Measurements from ENCODE around the gene EFNA2. TPM values are rescaled to one million over a fixed set of nuclear protein-coding genes. Genes with fewer than 3 reads are reported as not detected.

Gene EFNA2
- polyA plus RNA-seq, 1 donor from 2014 or later: 10.3 TPM

DNA sequence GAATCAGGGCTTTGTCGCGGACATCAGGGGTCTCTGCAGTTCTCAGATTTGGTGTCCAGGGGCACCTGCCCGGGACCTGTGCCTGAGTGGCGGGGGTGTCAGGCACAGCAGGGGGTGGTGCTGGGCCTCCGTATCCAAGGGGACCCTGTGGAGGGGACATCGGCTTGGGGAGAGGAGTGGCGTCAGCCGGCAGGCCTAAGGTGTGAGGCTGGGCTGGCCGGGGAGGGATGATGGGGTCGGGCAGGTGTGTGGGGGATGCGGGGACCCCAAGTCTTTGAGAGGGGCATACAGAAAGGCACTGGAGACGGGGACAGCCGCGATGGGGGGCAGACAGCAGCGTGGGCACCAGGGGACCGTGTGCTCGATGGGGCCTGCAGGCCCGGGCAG lies 2.5 kb downstream of the EFNA2 start:
- Histone ChIP-seq H3K27me3 (ENCODE audit: insufficient read depth, low read depth, low read length) (no peaks in the 10 kb centered on the region), H4K20me1 (ENCODE audit: insufficient read depth) (no peaks in the 10 kb centered on the region), H2AFZ (ENCODE audit: low read depth, low read length) (no peak overlapping the region), H3K79me2 (replicated peaks; ENCODE audit: insufficient read depth, low read length) (peaks cover 31% of the 10 kb centered on the region), H3K36me3 (ENCODE audit: insufficient read depth, low read length) (no peaks in the 10 kb centered on the region), H3F3A (ENCODE audit: insufficient read depth, low read length, poor library complexity, severe bottlenecking) (no peaks in the 10 kb centered on the region), H3K9ac (ENCODE audit: low read length) (no peak overlapping the region), H3K9me2 (ENCODE audit: insufficient read depth, low read length) (no peaks in the 10 kb centered on the region), H3K4me2 (ENCODE audit: low read length) (no peak overlapping the region), H3K9me3 (ENCODE audit: low read length) (no peaks in the 10 kb centered on the region), H3K4me3 (ENCODE audit: low read length) (peak overlapping the region; percentile 92), H3K27ac (ENCODE audit: low read length) (no peak overlapping the region)
- TF ChIP-seq EP300 (conservative IDR thresholded peaks at IDR 0.05; ENCODE audit: poor library complexity, severe bottlenecking) (no peak), EZH2 (IDR thresholded peaks at IDR 0.05; ENCODE audit: borderline replicate concordance, insufficient read depth, low read length, poor library complexity, severe bottlenecking) (no peak), MXI1 (conservative IDR thresholded peaks at IDR 0.05; ENCODE audit: poor library complexity, severe bottlenecking) (no peak), SMC3 (conservative IDR thresholded peaks at IDR 0.05; ENCODE audit: poor library complexity) (no peak), POLR2AphosphoS5 (IDR thresholded peaks at IDR 0.05) (no peak), TAF1 (IDR thresholded peaks at IDR 0.05; ENCODE audit: low read depth) (no peak), RAD21 (conservative IDR thresholded peaks at IDR 0.05) (no peak)
- TF ChIP-seq, protein P1, sequence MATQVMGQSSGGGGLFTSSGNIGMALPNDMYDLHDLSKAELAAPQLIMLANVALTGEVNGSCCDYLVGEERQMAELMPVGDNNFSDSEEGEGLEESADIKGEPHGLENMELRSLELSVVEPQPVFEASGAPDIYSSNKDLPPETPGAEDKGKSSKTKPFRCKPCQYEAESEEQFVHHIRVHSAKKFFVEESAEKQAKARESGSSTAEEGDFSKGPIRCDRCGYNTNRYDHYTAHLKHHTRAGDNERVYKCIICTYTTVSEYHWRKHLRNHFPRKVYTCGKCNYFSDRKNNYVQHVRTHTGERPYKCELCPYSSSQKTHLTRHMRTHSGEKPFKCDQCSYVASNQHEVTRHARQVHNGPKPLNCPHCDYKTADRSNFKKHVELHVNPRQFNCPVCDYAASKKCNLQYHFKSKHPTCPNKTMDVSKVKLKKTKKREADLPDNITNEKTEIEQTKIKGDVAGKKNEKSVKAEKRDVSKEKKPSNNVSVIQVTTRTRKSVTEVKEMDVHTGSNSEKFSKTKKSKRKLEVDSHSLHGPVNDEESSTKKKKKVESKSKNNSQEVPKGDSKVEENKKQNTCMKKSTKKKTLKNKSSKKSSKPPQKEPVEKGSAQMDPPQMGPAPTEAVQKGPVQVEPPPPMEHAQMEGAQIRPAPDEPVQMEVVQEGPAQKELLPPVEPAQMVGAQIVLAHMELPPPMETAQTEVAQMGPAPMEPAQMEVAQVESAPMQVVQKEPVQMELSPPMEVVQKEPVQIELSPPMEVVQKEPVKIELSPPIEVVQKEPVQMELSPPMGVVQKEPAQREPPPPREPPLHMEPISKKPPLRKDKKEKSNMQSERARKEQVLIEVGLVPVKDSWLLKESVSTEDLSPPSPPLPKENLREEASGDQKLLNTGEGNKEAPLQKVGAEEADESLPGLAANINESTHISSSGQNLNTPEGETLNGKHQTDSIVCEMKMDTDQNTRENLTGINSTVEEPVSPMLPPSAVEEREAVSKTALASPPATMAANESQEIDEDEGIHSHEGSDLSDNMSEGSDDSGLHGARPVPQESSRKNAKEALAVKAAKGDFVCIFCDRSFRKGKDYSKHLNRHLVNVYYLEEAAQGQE (IDR thresholded peaks at IDR 0.05; ENCODE audit: borderline replicate concordance): no peak
- TF ChIP-seq, protein P2, sequence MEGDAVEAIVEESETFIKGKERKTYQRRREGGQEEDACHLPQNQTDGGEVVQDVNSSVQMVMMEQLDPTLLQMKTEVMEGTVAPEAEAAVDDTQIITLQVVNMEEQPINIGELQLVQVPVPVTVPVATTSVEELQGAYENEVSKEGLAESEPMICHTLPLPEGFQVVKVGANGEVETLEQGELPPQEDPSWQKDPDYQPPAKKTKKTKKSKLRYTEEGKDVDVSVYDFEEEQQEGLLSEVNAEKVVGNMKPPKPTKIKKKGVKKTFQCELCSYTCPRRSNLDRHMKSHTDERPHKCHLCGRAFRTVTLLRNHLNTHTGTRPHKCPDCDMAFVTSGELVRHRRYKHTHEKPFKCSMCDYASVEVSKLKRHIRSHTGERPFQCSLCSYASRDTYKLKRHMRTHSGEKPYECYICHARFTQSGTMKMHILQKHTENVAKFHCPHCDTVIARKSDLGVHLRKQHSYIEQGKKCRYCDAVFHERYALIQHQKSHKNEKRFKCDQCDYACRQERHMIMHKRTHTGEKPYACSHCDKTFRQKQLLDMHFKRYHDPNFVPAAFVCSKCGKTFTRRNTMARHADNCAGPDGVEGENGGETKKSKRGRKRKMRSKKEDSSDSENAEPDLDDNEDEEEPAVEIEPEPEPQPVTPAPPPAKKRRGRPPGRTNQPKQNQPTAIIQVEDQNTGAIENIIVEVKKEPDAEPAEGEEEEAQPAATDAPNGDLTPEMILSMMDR (IDR thresholded peaks at IDR 0.05; ENCODE audit: poor library complexity, severe bottlenecking): no peak

DNA sequence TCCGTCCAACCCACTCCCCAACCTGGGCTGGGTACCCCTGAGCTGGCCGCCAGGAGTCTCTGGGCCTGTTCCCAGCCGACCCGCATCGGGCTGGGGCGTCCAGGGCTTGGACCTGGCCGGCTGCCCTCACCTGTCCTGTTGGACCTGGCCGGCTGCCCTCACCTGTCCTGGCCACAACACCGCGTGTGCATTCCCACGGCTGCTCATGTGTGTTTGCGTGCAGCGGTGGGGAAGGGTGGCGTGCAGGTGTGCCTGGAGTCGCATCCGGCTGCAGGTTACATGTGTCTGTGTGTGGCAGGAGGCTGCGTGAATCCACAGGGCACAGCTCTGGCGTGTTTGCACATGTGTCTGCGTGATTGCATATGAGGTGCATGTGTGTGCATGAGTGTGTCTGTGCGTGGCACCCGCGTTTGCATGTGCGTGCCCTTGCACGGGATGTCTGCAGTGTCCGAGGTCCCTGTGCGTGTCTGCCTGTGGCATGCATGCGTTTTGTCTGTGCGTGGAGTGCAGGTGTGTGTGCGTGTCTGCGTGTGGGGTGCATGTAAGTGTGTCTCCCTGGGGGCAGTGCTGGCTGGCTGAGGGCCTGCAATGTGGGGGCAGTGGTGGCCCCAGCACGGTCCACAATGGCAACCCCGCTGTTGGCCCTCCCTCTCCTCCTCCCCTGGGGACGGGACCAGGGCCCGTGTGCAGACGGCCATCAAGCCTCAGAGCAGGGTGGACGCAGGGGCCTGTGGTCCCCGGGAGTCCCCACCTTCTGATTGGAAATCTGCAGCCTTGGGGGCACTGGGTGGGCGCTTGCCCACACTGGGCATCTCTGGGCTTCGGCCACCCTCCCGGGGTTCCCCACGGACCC lies 3.4 kb downstream of the EFNA2 start:
- Histone ChIP-seq H4K20me1 (ENCODE audit: insufficient read depth) (no peaks in the 10 kb centered on the region), H3K27me3 (ENCODE audit: insufficient read depth, low read depth, low read length) (no peaks in the 10 kb centered on the region), H3K36me3 (ENCODE audit: insufficient read depth, low read length) (no peaks in the 10 kb centered on the region), H3K4me3 (ENCODE audit: low read length) (peak overlapping the region; percentile 92), H3F3A (ENCODE audit: insufficient read depth, low read length, poor library complexity, severe bottlenecking) (no peaks in the 10 kb centered on the region), H3K9ac (ENCODE audit: low read length) (no peak overlapping the region), H3K9me2 (ENCODE audit: insufficient read depth, low read length) (no peaks in the 10 kb centered on the region), H3K9me3 (ENCODE audit: low read length) (no peaks in the 10 kb centered on the region), H2AFZ (ENCODE audit: low read depth, low read length) (no peak overlapping the region), H3K4me2 (ENCODE audit: low read length) (no peak overlapping the region), H3K79me2 (replicated peaks; ENCODE audit: insufficient read depth, low read length) (peaks cover 31% of the 10 kb centered on the region), H3K27ac (ENCODE audit: low read length) (no peak overlapping the region)
- TF ChIP-seq, protein P1 (IDR thresholded peaks at IDR 0.05; ENCODE audit: borderline replicate concordance): no peak
- TF ChIP-seq, protein P2 (IDR thresholded peaks at IDR 0.05; ENCODE audit: poor library complexity, severe bottlenecking): no peak
- TF ChIP-seq EP300 (conservative IDR thresholded peaks at IDR 0.05; ENCODE audit: poor library complexity, severe bottlenecking): no peak
- TF ChIP-seq POLR2AphosphoS5 (IDR thresholded peaks at IDR 0.05): no peak
- TF ChIP-seq MXI1 (conservative IDR thresholded peaks at IDR 0.05; ENCODE audit: poor library complexity, severe bottlenecking): no peak
- no peak for TF ChIP-seq EZH2 (IDR thresholded peaks at IDR 0.05; ENCODE audit: borderline replicate concordance, insufficient read depth, low read length, poor library complexity, severe bottlenecking)
- TF ChIP-seq SMC3 (conservative IDR thresholded peaks at IDR 0.05; ENCODE audit: poor library complexity): no peak
- no peak for TF ChIP-seq TAF1 (IDR thresholded peaks at IDR 0.05; ENCODE audit: low read depth)
- TF ChIP-seq RAD21 (conservative IDR thresholded peaks at IDR 0.05): no peak
